ENCODE results near the gene OR2F1. TPM values are rescaled to one million over a fixed set of nuclear protein-coding genes. Genes with fewer than 3 reads are reported as not detected.

Gene OR2F1
- total RNA-seq = under 1 TPM in 1 of 5 donors, not detected in 4; 0.18 TPM
- polyA plus RNA-seq = not detected
- long read RNA-seq, donor 1 = 0 reads
- long read RNA-seq, donor 2 = 0 reads
- long read RNA-seq, donor 3 = 0 reads
- long read RNA-seq, donor 4 = 0 reads
- long read RNA-seq, donor 5 = 0 reads
- long read RNA-seq, donor 6 = 0 reads
- long read RNA-seq, donor 7 = 0 reads
- long read RNA-seq, donor 8 = 0 reads
- long read RNA-seq, donor 9 = 0 reads
- long read RNA-seq, donor 10 = 0 reads

- intact Hi-C loops (cut with DNase I; ENCODE audit: low total_unique reads) = no loop called here
Measured at GRCh38 chr7:143954544-143954943, at the start of gene OR2F1. Gene OR2F1 (plus strand): TSS chr7:143954844. CDS start chr7:143959971, 5,127 bp downstream.

GRCh38 chr7:143905509-143905908, 49.1 kb upstream of the OR2F1 start:
- intact Hi-C loops (cut with DNase I; ENCODE audit: low total_unique reads) = loop anchor here (10.0 kb wide), 1 partner anchor 61 kb away; no protein-coding TSS in a partner anchor
- H3K27me3 ChIP-seq = no peaks in the 10 kb centered on the region
- 77 to 94% (median 87%) methylated on average over 1 of the region's 1 CpG for WGBS, 5 donors
- no peak overlapping the region for H3K4me3 ChIP-seq
- H3K9me3 ChIP-seq = no peaks in the 10 kb centered on the region
- no peak for TF ChIP-seq POLR2A (IDR thresholded peaks at IDR 0.05)
- TF ChIP-seq EP300 (IDR thresholded peaks at IDR 0.05) = no peak
- no peak for TF ChIP-seq CTCF (IDR thresholded peaks at IDR 0.05)
- TF ChIP-seq POLR2AphosphoS5 (IDR thresholded peaks at IDR 0.05) = no peak
- peak in 1 of 2 donors; percentile 58 for DNase-seq
- no peaks in the 10 kb centered on the region for H3K36me3 ChIP-seq
- peak overlapping the region in 3 of 5 donors; percentile 19 to 57 (median 38) for H3K27ac ChIP-seq
- peaks cover under 1 to 17% (median 7%) of the 10 kb centered on the region in 4 donors for H3K4me1 ChIP-seq

More at GRCh38 chr7:143954544-143954943, at the start of gene OR2F1:
- no peaks in the 10 kb centered on the region for H3K9me3 ChIP-seq
- H3K36me3 ChIP-seq = no peaks in the 10 kb centered on the region
- no peak within 1 kb of the TSS for H3K4me3 ChIP-seq
- 71 to 84% (median 74%) methylated on average over 3 of the region's 3 CpGs for WGBS, 5 donors
- H3K27me3 ChIP-seq = no peaks in the 10 kb centered on the region
- no peaks in the 10 kb centered on the region for H3K4me1 ChIP-seq
- no peak for DNase-seq
- no peak within 1 kb of the TSS for H3K27ac ChIP-seq
- TF ChIP-seq POLR2AphosphoS5 (IDR thresholded peaks at IDR 0.05) = no peak
- no peak for TF ChIP-seq POLR2A (IDR thresholded peaks at IDR 0.05)
- TF ChIP-seq EP300 (IDR thresholded peaks at IDR 0.05) = no peak
- no peak for TF ChIP-seq CTCF (IDR thresholded peaks at IDR 0.05)

- TF ChIP-seq POLR2AphosphoS5 (IDR thresholded peaks at IDR 0.05) = no peak
- no peak for TF ChIP-seq EP300 (IDR thresholded peaks at IDR 0.05)
- TF ChIP-seq CTCF (IDR thresholded peaks at IDR 0.05) = no peak
- TF ChIP-seq POLR2A (IDR thresholded peaks at IDR 0.05) = no peak
- intact Hi-C loops (cut with DNase I; ENCODE audit: low total_unique reads) = loop anchor here (10.0 kb wide), 1 partner anchor 61 kb away; no protein-coding TSS in a partner anchor
- whole genome bisulfite sequencing, 5 donors = 82 to 93% (median 89%) methylated on average over 9 of the region's 9 CpGs
Measured at GRCh38 chr7:143906151-143906550, 48.5 kb upstream of the OR2F1 start.

GRCh38 chr7:143906895-143907294, 47.7 kb upstream of the OR2F1 start:
- H3K27me3 ChIP-seq = no peaks in the 10 kb centered on the region
- H3K4me1 ChIP-seq = peaks cover 0 to 10% (median 2%) of the 10 kb centered on the region in 4 donors
- H3K9me3 ChIP-seq = no peaks in the 10 kb centered on the region
- H3K36me3 ChIP-seq = no peaks in the 10 kb centered on the region
- intact Hi-C loops (cut with DNase I; ENCODE audit: low total_unique reads) = loop anchor here (10.0 kb wide), 1 partner anchor 62 kb away; no protein-coding TSS in a partner anchor
- DNase-seq = peak in 1 of 2 donors; percentile 67
- no peak overlapping the region for H3K4me3 ChIP-seq
- TF ChIP-seq CTCF (IDR thresholded peaks at IDR 0.05) (no peak), EP300 (IDR thresholded peaks at IDR 0.05) (no peak), POLR2AphosphoS5 (IDR thresholded peaks at IDR 0.05) (no peak), POLR2A (IDR thresholded peaks at IDR 0.05) (no peak)
- no peak overlapping the region for H3K27ac ChIP-seq
- WGBS, 5 donors = 84 to 88% (median 85%) methylated on average over 5 of the region's 5 CpGs

More at GRCh38 chr7:143906151-143906550, 48.5 kb upstream of the OR2F1 start:
- no peaks in the 10 kb centered on the region for H3K27me3 ChIP-seq
- DNase-seq = no peak
- peaks cover 0 to 11% (median 3%) of the 10 kb centered on the region in 4 donors for H3K4me1 ChIP-seq
- no peak overlapping the region for H3K27ac ChIP-seq
- H3K4me3 ChIP-seq = no peak overlapping the region
- H3K36me3 ChIP-seq = no peaks in the 10 kb centered on the region
- no peaks in the 10 kb centered on the region for H3K9me3 ChIP-seq
